Right kidney (tissue), 1 donor: ENCODE data around the gene ADORA3.

Source experiments
- DNase-seq: peaks from one replicate; pipeline ENCODE4 v3.0.0-alpha.2; 2016

ADORA3 gene

DNA sequence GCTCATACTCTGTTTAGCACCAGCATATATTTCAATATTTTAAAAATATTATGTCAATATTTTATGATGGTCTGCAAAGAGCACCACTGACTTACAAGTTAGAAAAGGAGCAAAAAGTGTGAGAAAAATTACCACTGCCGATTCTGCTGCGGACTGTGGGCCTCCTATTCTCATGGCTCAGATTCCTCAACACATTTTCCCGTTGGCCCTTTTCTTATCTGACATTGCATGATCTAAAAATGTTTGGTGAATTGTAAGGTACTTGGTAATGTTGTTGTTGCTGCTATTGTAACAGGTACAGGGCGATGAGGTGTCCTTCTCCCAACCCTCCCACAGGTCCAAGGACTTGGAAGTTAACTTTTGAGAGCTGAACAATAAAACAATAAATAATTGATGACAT lies 28.9 kb downstream of the ADORA3 start:
- DNase-seq = no peak

DNA sequence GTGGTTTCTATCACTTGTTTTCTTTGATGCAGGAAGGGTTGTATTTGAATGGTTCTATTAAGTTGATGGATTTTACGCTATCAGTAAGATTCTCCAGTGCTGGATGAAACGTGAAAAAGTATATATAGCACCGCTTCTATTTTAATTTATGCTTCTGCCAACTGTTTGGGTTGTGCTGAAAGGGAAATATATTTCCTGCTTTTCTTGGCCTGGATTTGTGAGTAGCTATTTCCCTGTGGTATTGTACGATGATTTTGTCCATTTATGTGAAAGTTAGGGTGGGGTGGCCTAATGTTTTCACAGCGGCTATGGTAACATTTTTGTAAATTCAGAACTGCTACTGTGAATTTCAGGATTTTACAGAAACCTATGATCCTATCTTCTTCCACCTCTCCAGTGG lies 29.3 kb downstream of the ADORA3 start:
- DNase-seq = no peak

DNA sequence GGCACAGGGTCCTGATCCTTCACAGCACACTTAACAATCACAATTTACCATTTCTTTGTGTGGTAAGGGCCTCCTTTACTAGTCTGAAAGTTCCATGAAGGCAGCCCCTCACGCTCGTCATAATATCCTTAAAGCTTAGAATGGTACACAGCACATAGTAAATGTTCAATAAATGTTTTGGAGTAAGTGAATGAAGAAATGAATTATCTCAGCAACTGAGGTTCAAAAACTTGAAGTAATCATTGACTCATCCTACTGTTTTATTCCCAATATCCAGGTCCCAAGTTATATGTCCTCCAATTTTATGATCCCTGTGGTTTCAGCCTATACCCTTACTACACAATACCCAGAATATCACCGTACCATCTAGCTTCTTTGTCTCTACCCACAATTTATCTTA lies 31.9 kb downstream of the ADORA3 start:
- no peak for DNase-seq

DNA sequence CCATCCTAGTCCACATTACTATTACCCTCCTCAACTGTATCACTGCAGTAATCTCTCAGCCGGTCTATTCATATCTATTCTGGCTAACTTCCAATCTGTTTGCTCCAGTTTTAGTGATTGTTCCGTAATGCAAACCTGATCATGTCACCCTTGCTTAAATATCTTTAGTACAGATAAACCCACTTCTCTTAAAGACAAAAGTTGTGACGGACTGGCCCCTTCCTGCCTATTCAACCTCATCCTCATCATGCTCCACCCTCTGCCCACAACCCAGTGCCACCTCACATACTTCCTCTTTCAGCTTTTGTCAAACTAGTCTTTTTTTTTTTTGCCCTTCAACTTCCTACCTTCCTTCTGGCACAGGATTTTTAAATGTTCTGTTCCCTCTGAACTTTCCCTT lies 32.4 kb downstream of the ADORA3 start:
- DNase-seq = no peak

DNA sequence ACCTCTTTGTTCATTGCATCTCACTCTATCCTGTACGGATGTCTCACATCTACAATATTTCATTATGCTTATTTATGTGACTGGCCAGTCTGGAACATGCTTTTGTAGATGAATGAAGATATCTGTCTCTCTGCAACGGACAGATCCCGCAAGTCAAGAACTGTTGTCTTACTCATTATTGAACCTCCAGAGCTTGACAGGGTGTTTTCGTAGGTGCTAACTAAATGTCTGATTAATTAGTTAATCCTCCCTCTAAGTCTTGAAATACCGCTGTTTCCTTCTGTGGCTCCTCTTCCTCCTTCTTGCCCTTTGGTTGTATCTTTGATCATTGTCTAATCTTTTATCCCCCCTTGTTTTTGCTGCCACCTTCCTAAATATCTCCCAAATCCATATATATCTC lies 32.8 kb downstream of the ADORA3 start:
- DNase-seq = no peak

DNA sequence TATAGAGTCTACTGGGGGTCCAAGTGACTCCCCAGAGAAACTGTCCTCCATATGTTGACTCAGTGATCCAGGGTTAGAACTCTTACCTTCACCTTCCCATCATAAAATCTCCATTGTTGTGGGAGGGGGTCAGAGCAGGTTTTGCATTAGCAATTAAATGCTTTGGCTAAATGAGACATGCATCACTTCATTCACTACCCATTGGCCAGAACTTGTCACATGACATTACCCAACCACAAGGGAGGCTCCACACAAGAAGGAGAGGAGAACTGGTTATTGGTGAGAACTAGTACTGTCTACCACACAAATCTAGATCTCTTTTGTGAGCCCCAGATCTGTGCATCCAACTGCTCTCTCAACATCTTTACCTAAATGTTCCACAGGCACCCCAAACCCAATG lies 33.9 kb downstream of the ADORA3 start:
- no peak for DNase-seq

DNA sequence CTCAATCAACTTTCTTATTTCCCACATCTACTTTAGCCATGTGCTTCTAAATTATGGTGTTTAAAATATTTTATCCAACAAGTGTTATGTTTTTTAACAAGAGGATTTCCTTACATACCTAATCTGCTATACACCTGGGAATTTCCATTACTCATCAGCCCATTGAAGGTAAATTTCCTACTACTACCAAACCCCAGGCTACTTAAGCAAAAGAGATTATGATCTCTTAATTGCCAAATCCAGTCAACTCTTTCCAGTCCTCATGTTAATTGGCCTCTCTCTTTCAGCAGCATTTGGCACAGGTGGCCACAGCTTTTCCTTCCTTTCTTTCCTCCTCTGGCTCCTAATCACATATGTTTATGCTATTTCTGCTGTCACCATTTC lies 34.7 kb downstream of the ADORA3 start:
- no peak for DNase-seq

DNA sequence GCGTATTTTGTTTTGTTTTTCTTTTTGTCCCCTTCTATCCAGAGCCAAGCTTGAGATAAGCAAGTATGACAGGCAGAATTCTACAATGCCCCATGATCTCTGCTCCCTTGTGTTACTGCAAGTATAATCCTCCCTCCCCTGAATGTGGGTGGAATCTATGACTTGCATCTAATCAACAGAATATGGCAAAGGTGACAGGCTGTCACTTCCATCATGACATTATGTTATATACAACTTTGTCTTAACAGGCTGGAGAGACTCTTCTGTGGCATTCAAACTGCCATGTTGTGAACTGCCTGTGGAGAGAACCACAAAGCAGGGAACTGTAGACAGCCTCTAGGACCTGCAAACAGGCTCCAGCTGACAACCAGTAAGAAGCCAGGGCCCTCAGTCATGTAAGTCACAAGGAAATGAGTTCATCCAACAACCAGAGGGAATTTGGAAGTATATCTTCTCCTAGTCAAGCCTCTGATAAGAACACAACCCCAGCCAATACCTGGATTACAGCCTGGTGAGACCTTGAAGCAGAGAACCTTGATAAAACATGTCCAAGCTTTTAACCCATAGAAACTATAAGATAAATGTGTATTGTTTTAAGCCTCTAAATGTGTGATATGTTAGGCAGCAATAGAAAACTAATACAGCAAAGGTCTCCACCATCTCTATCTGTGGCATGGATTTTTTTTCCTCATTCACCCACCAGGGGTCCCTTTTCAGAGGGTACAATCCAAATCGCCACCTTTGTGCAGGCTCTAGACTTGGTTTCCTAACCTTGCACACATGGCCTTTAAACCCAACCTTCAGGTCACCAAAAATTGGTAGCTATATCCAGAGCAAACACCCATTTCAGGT lies 35.3 kb downstream of the ADORA3 start:
- DNase-seq = no peak

DNA sequence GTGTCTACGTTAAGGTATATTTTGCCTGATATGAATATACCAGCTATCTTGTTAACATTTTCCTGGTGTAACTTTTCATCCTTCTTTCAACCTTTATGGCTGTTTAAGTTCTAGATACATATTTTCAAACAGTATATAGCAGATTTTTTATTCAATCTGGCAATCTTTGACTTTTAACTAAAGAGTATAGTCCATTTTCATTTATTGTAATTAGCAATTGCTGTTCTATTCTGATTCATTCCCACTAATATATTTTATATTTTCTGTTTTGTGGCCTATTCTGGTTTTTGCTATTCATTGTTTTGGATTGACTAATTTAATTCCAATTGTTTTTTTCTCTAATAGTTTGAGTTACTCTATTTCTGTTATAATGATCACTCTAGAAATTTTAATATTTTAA lies 37.0 kb downstream of the ADORA3 start:
- no peak for DNase-seq

DNA sequence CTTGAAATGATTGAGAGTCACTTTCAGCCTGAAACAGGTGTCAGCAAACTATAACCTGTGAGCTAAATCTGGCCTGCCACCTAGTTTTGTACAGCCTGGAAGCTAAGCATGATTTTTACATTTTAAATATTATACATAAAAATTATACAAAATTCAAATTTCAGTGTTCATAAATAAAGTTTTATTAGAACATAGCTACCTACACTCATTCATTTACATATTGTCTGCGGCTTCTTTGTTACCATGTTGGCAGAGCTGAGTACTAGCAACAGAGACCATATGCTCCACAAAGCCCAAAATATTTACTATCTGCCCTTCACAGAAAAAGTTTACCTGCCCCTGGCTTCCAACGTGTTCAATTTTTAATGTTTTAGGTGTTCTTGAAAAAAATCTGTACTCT lies 37.7 kb downstream of the ADORA3 start:
- DNase-seq = no peak

DNA sequence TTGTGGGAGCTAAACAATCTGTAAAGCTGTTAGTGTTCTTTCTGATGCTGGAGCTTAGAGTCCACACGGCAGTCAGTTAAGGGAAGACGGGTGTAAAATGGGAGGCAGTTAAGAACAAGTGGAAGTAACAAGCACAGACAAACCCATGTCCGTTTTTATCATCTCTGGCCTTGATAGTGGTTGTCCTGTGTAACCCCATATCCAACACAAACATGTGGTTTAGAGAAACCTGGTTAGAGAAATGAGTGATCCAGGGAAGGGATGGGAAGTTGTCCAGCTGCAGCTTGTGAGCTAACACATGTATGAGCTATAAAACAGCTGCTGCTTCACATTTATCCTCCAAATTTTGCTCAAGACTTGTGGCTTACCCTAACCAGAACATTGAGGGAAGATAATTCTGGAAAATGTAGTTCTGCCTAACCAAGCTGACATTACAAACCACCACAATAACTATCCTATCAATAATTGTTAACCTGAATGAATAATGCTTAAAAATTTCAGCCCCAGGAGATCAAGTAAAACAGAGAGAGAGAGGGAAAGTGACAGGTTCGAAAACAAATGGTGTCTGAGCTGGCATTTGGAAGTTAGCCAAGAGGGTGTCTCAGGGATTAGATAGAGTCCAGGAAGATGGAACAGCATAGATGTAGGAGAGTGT lies 40.3 kb downstream of the ADORA3 start:
- no peak for DNase-seq

DNA sequence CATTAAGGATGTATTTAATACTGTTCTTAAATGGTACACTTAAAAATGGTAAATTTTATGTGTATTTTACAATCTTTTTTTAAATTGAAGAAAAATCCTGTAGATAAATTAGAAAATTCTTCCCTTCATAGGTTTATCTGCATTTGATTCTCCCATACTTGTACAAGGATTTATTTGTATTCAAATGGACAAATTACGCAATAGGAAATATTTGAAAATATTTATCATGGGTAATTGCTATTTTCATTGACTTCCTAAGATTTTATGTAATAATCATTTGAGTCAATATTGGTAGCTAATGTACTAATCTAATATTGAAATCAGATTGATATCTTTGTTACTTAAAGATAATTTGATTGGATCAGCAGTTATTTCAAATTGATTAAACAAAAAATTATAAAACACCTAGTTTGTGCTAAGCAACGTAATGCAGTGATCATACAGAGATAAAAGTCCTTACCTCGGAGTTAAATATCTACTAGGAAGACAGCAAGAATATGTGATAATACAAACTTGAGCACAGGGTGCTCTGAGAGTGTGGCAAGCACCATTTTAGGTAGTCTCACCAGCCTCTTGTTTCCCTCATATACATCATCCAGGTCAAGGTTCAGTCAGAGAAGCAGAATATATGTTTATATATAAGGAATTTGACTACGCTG lies 40.9 kb downstream of the ADORA3 start:
- no peak for DNase-seq

DNA sequence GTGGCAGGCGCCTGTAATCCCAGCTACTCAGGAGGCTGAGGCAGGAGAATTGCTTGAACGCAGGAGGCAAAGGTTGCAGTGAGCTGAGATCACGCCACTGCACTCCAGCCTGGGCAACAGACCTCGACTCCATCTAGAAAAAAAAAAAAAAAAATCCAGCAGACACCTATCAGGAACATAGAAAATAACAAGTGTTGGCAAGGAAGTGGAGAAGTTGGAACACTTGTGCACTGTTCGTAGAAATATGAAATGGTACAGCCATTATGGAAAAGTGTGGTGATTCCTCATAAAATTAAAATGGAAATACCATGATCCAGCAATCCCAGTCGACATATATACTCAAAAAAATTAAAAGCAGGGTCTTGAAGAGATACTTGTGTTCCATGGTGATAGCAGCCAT lies 41.7 kb downstream of the ADORA3 start:
- DNase-seq = no peak

DNA sequence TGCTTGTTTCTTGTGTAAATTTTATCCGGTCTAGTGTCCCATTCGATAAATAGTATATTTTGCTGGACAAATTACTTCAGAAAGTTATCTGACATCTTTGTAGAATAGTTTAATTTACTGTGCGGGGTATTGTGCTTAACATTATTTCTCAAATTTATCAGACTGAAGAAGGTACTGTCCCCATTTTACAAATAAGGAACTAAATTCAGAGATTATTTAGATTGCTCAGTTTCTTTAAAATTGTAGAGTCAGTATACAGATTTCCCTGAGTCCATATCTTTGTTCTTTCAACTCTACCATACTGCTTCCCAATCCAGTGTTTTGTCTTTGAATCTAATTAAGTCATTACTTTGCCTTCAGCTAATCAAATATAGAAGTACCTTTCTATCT lies 47.8 kb downstream of the ADORA3 start:
- DNase-seq = no peak

DNA sequence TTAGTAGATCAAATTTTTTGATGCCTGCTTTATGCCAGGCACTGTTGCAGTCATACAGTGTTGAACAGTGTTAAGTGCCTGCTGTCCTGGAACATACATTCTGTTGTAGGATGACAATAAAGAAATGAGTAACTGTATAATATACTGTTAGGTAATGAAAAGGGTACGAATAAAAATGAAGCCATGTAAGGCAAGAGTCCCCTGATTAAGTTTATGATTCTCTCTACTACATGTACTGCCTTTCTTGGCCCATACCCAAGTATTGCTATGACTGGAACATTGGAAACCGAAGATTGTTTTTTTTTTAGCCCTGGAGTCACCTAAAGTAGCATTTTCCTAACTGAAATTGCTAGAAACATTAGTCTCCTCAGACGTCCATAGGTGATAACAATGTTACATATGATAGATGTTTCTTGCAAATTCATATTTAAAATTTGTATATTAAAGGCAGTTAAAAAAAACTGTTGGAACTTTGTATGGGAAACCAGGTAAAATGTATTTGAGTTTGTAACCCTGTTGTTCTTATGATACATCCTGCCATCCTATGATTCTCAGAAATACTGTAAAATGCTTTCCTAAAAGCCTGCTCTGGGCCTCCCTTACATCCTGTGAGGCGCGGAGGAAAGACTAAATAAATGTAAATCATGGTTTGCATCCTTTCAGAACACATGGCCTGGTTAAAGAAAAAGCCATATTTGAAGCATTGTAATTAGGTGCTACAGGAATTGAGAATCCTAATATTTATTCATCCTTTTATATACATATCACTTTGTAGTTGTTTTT lies 48.4 kb downstream of the ADORA3 start:
- DNase-seq = no peak

DNA sequence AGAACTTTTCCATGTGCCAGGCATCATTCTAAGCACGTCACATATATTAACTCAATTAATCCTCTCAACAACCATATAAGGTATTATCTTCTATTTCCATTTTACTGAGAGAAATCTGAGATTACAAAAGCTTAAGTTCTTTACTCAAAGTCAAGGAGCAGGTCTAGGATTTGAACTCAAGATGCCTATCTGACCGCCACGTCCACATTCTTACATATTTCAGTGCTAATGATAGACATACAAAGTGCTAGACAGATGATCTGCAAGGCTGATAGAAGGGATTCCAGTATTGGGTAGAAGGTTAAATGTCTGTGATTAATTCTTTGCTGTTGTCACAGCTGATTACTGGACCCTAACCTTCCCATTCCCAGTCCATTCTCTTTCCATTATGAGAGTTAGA lies 49.7 kb downstream of the ADORA3 start:
- no peak for DNase-seq

DNA sequence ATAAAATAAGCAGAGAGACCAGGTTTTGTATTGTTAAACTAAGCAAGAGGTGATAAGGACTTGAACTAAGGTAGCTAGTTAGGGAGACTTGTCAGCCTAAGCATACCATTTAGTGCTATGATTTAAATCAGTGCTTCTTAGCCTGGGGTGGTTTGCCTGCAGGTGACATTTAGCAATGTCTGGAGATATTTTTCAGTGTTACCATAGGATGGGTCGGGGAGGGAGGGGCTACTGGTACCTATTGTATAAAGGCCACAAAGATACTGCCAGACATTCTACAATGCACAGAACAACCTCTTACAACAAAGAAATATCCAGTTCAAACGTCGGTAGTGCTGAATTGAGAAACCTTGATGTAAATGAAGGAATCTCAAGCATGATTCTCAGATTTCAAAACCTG lies 50.9 kb downstream of the ADORA3 start:
- DNase-seq = no peak

DNA sequence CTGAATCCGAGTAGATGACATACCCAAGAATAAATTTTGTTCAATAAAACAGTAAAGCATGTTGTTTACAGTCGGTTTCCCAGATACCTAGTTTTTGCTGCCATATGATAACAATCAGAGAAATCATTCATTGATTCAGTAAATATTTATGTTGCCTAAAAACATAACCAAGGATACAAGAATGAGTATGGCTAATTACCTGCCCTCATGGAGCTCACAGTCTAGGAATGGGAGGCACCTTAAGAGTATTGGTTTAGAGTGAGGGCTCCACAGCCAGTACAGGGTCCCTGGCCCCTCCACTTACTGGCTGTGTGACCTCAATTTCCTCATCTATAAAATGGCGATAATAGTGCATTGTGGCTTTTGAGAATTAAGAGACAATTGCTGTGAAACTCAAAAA lies 53.2 kb downstream of the ADORA3 start:
- no peak for DNase-seq

DNA sequence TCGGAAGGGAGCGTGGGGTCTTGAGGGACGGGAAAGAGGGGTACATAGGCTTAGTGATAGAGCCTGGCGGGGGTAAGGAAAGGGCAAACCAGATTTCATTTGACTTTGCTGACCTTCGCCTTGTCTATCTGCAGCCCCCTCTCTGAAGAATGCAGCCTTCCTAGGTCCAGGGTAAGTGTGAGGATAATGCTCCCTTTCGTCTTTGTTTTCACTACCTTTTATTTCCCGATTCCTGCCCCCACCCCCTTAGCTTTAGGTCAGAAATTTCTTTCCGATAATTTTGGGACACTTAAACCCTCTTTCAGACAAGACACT lies 53.8 kb downstream of the ADORA3 start:
- no peak for DNase-seq
